Stimulated activated naive CD4-positive, alpha-beta T cell (primary cell): ENCODE results near the gene F7.

Source experiments
- DNase-seq, 6 experiments: peaks; one replicate each; lab custom pipeline; 2025; lab: John Stamatoyannopoulos, UW

F7 gene

GRCh38 chr13:113086991-113087922 is 18.3 kb upstream of the F7 start:
- no peak for DNase-seq

- DNase-seq: no peak
Measured at GRCh38 chr13:113087923-113088690, 17.5 kb upstream of the F7 start.

- no peak for DNase-seq
Measured at GRCh38 chr13:113088691-113089020, 16.9 kb upstream of the F7 start.

- DNase-seq: no peak
Measured at GRCh38 chr13:113089693-113090414, 15.7 kb upstream of the F7 start.

GRCh38 chr13:113090415-113090770 is 15.2 kb upstream of the F7 start:
- no peak for DNase-seq

- no peak for DNase-seq
Measured at GRCh38 chr13:113090806-113091205, 14.8 kb upstream of the F7 start.

- DNase-seq: no peak
Measured at GRCh38 chr13:113091211-113091771, 14.3 kb upstream of the F7 start.

GRCh38 chr13:113091891-113092775 is 13.5 kb upstream of the F7 start:
- DNase-seq: no peak

- DNase-seq: no peak
Measured at GRCh38 chr13:113092776-113093579, 12.6 kb upstream of the F7 start.

GRCh38 chr13:113093580-113094409 is 11.8 kb upstream of the F7 start:
- DNase-seq: no peak

- DNase-seq: no peak
Measured at GRCh38 chr13:113094410-113094800, 11.2 kb upstream of the F7 start.

GRCh38 chr13:113095146-113096051 is 10.2 kb upstream of the F7 start:
- DNase-seq: no peak

- DNase-seq: no peak
Measured at GRCh38 chr13:113096052-113096744, 9.4 kb upstream of the F7 start.

GRCh38 chr13:113096745-113097305 is 8.8 kb upstream of the F7 start:
- DNase-seq: no peak

GRCh38 chr13:113097651-113098050 is 7.9 kb upstream of the F7 start:
- no peak for DNase-seq

GRCh38 chr13:113098162-113098732 is 7.3 kb upstream of the F7 start:
- DNase-seq: no peak

GRCh38 chr13:113099142-113099541 is 6.4 kb upstream of the F7 start:
- no peak for DNase-seq
